ENCODE measurements around the gene SYT8.

DNA sequence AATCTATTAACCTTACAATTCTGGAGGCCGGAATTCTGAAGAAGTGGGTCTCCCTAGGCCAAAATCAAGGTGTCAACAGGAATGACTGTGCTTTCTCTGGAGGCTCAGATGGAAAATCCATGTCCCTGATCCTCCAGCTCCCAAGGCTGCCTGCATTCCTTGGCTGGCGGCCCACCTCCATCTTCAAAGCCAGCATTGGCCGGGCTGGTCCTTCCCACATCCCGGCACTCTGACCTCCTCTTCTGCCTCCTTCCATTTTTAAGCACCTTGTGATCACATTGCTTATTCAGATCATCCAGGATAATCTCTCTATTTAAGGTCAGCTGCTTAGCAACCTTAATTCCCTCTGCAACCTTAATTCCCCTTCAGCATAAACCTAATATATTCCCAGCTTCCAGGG is 48.3 kb upstream of the SYT8 start:
- TF ChIP-seq POLR2A (IDR thresholded peaks at IDR 0.05) (no peak), POLR2AphosphoS5 (IDR thresholded peaks at IDR 0.05; ENCODE audit: insufficient read depth in 1 of 2, low read depth in 1 of 2) (no peak)
- TF ChIP-seq, protein P1, sequence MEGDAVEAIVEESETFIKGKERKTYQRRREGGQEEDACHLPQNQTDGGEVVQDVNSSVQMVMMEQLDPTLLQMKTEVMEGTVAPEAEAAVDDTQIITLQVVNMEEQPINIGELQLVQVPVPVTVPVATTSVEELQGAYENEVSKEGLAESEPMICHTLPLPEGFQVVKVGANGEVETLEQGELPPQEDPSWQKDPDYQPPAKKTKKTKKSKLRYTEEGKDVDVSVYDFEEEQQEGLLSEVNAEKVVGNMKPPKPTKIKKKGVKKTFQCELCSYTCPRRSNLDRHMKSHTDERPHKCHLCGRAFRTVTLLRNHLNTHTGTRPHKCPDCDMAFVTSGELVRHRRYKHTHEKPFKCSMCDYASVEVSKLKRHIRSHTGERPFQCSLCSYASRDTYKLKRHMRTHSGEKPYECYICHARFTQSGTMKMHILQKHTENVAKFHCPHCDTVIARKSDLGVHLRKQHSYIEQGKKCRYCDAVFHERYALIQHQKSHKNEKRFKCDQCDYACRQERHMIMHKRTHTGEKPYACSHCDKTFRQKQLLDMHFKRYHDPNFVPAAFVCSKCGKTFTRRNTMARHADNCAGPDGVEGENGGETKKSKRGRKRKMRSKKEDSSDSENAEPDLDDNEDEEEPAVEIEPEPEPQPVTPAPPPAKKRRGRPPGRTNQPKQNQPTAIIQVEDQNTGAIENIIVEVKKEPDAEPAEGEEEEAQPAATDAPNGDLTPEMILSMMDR (IDR thresholded peaks at IDR 0.05): no peak

All from vagina (tissue), 2 donors.